ENCODE data around the gene MYPN.

DNA sequence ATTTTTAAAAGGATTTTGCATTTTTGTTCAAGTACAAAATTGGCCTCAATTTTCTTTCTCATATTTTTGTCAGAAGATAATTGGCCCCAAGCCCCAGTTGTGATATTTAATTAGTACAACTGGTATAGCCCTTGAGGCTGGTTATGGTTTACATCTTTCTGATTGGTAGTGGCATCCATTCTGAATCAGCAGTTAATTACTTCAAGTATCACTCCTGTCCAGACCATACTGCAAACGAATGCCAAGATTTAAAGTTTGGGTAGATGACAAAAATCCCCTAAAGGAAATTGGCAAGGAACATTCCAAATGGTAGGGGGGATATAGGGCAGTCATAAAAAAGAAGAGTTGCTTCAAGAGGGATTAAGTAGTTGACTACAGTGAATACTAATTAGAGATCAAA, 23.1 kb downstream of the MYPN start:
- no peak for TF ChIP-seq SIN3A (IDR thresholded peaks at IDR 0.05; ENCODE audit: borderline replicate concordance, insufficient read depth, low read length)
- no peak for TF ChIP-seq POLR2AphosphoS5 (IDR thresholded peaks at IDR 0.05; ENCODE audit: low read depth, low read length)
- no peak for TF ChIP-seq TAF1 (IDR thresholded peaks at IDR 0.05; ENCODE audit: borderline replicate concordance, insufficient read depth, low read length)
